BE2C (cell line): Measurements from ENCODE around the gene IDNK.

Experiments used
- DNase-seq: peaks from one replicate; pipeline ENCODE4 v3.0.0-alpha.2; 2020
- H3K27me3 ChIP-seq: fragments of 250-450 bp; sonication (Bioruptor Pico); 2 replicates; pipeline ENCODE4 v1.5.1; 2020; ENCODE audit warnings: mild to moderate bottlenecking
- H3K36me3 ChIP-seq: fragments of 250-450 bp; sonication (Bioruptor Pico); 2 replicates; pipeline ENCODE4 v1.5.1; 2020; ENCODE audit warnings: mild to moderate bottlenecking
- H3K4me1 ChIP-seq: fragments of 250-450 bp; sonication (Bioruptor Pico); 2 replicates; pipeline ENCODE4 v1.5.1; 2020
- H3K4me3 ChIP-seq: 2 replicates; pipeline ENCODE4 v1.5.1; 2011; ENCODE audit warnings: low read depth, low read length
- H3K9me3 ChIP-seq: fragments of 250-450 bp; sonication (Bioruptor Pico); 2 replicates; pipeline ENCODE4 v1.5.1; 2020
- TF ChIP-seq, protein P1 (sequence below): IDR thresholded peaks from 2 replicates; pipeline ENCODE4 v1.5.1; 2012; ENCODE audit warnings: mild to moderate bottlenecking, low read depth, low read length

IDNK gene

DNA sequence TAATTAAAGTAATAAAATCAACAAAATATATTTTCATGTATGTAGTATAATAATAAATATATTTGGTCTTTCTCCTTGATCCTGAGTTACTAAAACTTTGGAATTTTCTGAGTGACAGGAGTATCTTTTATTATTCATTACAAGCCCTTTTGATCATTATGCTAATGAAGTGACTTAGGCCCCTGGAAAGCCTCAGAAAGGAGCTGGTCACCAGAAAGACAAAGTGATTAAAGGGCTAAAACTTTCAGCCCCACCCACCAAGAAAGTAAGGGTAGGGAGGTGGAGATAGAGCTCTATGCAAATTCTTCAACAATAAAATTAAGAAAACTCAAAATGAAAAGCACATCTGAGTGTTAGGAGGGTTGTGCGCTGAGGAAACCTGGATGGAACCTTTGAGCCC is 57.3 kb downstream of the IDNK start:
- TF ChIP-seq, protein P1, sequence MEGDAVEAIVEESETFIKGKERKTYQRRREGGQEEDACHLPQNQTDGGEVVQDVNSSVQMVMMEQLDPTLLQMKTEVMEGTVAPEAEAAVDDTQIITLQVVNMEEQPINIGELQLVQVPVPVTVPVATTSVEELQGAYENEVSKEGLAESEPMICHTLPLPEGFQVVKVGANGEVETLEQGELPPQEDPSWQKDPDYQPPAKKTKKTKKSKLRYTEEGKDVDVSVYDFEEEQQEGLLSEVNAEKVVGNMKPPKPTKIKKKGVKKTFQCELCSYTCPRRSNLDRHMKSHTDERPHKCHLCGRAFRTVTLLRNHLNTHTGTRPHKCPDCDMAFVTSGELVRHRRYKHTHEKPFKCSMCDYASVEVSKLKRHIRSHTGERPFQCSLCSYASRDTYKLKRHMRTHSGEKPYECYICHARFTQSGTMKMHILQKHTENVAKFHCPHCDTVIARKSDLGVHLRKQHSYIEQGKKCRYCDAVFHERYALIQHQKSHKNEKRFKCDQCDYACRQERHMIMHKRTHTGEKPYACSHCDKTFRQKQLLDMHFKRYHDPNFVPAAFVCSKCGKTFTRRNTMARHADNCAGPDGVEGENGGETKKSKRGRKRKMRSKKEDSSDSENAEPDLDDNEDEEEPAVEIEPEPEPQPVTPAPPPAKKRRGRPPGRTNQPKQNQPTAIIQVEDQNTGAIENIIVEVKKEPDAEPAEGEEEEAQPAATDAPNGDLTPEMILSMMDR = no peak
- no peak for DNase-seq
- H3K27me3 ChIP-seq = no peaks in the 10 kb centered on the region
- H3K36me3 ChIP-seq = peaks cover 66% of the 10 kb centered on the region
- H3K4me1 ChIP-seq = no peaks in the 10 kb centered on the region
- no peak overlapping the region for H3K4me3 ChIP-seq
- no peaks in the 10 kb centered on the region for H3K9me3 ChIP-seq

DNA sequence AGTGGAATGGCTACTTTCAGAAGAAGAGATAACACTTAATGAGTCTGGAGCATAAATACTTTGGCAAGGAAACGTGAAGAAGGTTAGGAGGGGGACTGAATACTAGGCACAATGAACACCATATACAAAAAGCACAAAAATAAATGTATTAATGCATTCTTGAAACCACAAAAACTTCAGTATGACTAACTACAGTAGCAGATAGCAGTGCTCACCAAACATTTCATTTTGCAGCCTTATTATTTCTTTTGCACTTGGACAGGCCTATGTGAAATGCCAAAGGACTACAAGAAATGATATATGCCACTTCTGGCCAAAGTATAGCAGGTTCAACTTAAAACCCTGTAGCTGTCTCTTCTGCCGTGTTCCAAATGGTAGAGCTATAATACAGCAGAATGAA is 58.5 kb downstream of the IDNK start:
- no peak for DNase-seq
- Histone ChIP-seq H3K27me3 (no peaks in the 10 kb centered on the region), H3K4me1 (no peaks in the 10 kb centered on the region), H3K36me3 (peaks cover 61% of the 10 kb centered on the region), H3K4me3 (no peak overlapping the region), H3K9me3 (no peaks in the 10 kb centered on the region)
- TF ChIP-seq, protein P1 = no peak

DNA sequence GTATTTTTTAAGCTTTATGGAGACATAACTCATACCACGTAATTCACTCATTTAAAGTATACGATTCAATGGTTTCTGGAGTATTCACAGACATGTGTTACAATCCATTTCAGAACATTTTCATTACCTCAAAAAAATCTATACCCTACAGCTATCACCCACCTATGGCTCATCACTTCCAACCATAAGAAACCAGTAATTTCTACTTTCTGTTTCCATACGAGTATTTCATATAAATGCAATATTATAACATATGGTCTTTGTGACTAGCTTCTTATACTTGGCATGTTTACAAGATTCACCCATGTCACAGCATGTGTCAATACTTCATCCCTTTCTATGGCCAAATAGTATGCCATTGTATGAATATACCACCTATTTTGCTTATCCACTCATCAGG is 66.0 kb downstream of the IDNK start:
- Histone ChIP-seq H3K27me3 (no peaks in the 10 kb centered on the region), H3K36me3 (peaks cover 5% of the 10 kb centered on the region; the same call in 1 of the 2 replicates), H3K9me3 (no peaks in the 10 kb centered on the region), H3K4me3 (no peak overlapping the region), H3K4me1 (no peaks in the 10 kb centered on the region)
- DNase-seq = no peak
- TF ChIP-seq, protein P1 = no peak

GRCh38 chr9:83691492-83691891 is 68.5 kb downstream of the IDNK start:
- no peak for DNase-seq
- TF ChIP-seq, protein P1 = no peak
- Histone ChIP-seq H3K9me3 (no peaks in the 10 kb centered on the region), H3K4me1 (no peaks in the 10 kb centered on the region), H3K4me3 (no peak overlapping the region), H3K36me3 (no peaks in the 10 kb centered on the region; the same call in 1 of the 2 replicates), H3K27me3 (no peaks in the 10 kb centered on the region)
